Smooth muscle cell of bladder (primary cell): ENCODE data around the gene SIRT5. TPM values are rescaled to one million over a fixed set of nuclear protein-coding genes. Genes with fewer than 3 reads are reported as not detected.

Experiments
- total RNA-seq: library from RNA; depleted of rRNA; stranded (reverse); fragments of >200 nt; gene quantifications from 2 replicates; pipeline ENCODE4 v1.2.3, GENCODE V29; 2014

SIRT5 gene
- 6.3 and 6.4 TPM in 2 replicates for total RNA-seq

GRCh38 chr6:13574571-13575376, at the start of gene SIRT5:
SIRT5 (plus strand) TSS chr6:13574601; CDS start chr6:13584111, 9,510 bp downstream.

GRCh38 chr6:13614926-13615791, 40.8 kb downstream of the SIRT5 start, which contains the start of gene NOL7:
NOL7 (plus strand) TSS chr6:13615335; CDS start chr6:13615359, 24 bp downstream.

Other genes starting within 250 kb of the SIRT5 start
- 15.1 and 24.2 TPM in 2 replicates for gene TBC1D7, start 246.1 kb upstream of the SIRT5 start, total RNA-seq
- 6.4 and 10.3 TPM in 2 replicates for gene GFOD1, start 87.0 kb upstream of the SIRT5 start, total RNA-seq
- gene NOL7, start 40.7 kb downstream of the SIRT5 start, total RNA-seq = 43.6 and 48.2 TPM in 2 replicates
- gene RANBP9, start 137.2 kb downstream of the SIRT5 start, total RNA-seq = 34.6 and 38.4 TPM in 2 replicates
- 6.7 and 8.4 TPM in 2 replicates for gene MCUR1, start 240.0 kb downstream of the SIRT5 start, total RNA-seq